ENCODE data around the gene SH3RF3.

- TF ChIP-seq YY1 (IDR thresholded peaks at IDR 0.05; ENCODE audit: extremely low read depth, insufficient replicate concordance, low read depth, low read length): no peak
- TF ChIP-seq MAX (IDR thresholded peaks at IDR 0.05): no peak
- no peak for TF ChIP-seq TCF7L2 (IDR thresholded peaks at IDR 0.05; ENCODE audit: borderline replicate concordance, extremely low read depth, insufficient read depth, insufficient read length)
- TF ChIP-seq EZH2 (IDR thresholded peaks at IDR 0.05): no peak
- TF ChIP-seq CTCF (IDR thresholded peaks at IDR 0.05 in 2 of 3, conservative IDR thresholded peaks at IDR 0.05 in 1 of 3; ENCODE audit: borderline replicate concordance in 1 of 3, insufficient read depth in 1 of 3, low read depth in 2 of 3, low read length in 2 of 3): no peak
- no peak for TF ChIP-seq CEBPB (IDR thresholded peaks at IDR 0.05; ENCODE audit: low read depth)
- TF ChIP-seq SP1 (IDR thresholded peaks at IDR 0.05; ENCODE audit: low read depth): no peak
Measured at GRCh38 chr2:109194620-109194937, 65.6 kb downstream of the SH3RF3 start.

Measured in HCT116 (cell line).